ENCODE data around the gene DYNLT1.

Gene DYNLT1

DNA sequence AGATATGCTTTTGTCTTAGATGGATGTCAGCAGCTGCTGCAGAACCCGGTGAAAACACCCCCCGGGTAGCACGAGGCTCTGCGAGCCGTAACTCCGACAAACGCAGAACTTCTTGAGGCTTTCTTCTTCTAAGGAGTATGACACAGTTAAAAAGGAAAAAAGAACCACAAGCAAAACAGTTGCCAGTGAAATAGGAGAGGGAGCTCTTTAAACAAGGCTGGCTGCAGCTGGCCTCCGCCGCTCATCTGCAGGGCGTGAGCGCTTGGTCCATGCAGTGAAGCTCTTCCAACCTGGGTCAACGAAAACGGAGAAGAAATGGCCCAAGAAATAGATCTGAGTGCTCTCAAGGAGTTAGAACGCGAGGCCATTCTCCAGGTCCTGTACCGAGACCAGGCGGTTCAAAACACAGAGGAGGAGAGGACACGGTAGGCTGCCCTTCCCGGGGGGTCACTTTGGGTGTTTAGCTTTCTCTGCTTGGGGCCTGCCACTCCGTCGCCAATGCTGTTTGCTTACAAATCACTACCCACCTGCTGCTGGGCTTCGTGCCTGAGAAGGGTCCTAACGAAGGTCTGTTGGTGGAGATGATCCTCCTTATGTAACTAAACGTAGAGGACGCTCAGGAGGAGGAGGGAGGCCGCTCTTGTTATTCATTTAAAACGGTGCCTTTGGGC is 18.5 kb upstream of the DYNLT1 start:
- TF ChIP-seq FOXM1 (IDR thresholded peaks at IDR 0.05; ENCODE audit: borderline replicate concordance, low read depth) (no peak), CREB1 (IDR thresholded peaks at IDR 0.05; ENCODE audit: low read depth) (no peak), YY1 (IDR thresholded peaks at IDR 0.05; ENCODE audit: low read depth) (no peak), TEAD4 (IDR thresholded peaks at IDR 0.05) (no peak), TCF12 (IDR thresholded peaks at IDR 0.05; ENCODE audit: low read depth) (no peak), NFIC (IDR thresholded peaks at IDR 0.05) (no peak), CEBPB (IDR thresholded peaks at IDR 0.05) (no peak), RAD21 (IDR thresholded peaks at IDR 0.05; ENCODE audit: low read depth) (no peak), EGR1 (IDR thresholded peaks at IDR 0.05) (no peak)
- TF ChIP-seq, protein P1, sequence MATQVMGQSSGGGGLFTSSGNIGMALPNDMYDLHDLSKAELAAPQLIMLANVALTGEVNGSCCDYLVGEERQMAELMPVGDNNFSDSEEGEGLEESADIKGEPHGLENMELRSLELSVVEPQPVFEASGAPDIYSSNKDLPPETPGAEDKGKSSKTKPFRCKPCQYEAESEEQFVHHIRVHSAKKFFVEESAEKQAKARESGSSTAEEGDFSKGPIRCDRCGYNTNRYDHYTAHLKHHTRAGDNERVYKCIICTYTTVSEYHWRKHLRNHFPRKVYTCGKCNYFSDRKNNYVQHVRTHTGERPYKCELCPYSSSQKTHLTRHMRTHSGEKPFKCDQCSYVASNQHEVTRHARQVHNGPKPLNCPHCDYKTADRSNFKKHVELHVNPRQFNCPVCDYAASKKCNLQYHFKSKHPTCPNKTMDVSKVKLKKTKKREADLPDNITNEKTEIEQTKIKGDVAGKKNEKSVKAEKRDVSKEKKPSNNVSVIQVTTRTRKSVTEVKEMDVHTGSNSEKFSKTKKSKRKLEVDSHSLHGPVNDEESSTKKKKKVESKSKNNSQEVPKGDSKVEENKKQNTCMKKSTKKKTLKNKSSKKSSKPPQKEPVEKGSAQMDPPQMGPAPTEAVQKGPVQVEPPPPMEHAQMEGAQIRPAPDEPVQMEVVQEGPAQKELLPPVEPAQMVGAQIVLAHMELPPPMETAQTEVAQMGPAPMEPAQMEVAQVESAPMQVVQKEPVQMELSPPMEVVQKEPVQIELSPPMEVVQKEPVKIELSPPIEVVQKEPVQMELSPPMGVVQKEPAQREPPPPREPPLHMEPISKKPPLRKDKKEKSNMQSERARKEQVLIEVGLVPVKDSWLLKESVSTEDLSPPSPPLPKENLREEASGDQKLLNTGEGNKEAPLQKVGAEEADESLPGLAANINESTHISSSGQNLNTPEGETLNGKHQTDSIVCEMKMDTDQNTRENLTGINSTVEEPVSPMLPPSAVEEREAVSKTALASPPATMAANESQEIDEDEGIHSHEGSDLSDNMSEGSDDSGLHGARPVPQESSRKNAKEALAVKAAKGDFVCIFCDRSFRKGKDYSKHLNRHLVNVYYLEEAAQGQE (IDR thresholded peaks at IDR 0.05; ENCODE audit: low read depth), result no peak
- TF ChIP-seq, protein P2, sequence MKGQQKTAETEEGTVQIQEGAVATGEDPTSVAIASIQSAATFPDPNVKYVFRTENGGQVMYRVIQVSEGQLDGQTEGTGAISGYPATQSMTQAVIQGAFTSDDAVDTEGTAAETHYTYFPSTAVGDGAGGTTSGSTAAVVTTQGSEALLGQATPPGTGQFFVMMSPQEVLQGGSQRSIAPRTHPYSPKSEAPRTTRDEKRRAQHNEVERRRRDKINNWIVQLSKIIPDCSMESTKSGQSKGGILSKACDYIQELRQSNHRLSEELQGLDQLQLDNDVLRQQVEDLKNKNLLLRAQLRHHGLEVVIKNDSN (IDR thresholded peaks at IDR 0.05), result no peak

DNA sequence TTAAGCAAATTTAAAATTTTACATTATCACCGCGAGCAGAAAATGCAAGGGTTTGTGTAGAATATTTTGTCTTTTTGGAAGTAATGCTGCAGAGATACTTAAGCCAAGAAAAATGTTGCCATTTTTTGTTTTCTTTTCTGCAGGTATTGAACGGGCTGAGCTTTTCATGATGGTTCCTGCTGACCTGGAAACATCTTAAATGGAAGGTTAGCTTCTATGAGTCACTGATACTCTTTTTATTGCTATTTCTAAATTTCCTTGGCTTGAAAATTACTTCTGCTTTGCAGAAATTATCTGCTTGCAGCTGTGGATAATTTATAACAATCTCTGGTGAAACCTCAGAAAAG is 18.0 kb upstream of the DYNLT1 start:
- TF ChIP-seq TEAD4 (IDR thresholded peaks at IDR 0.05) (no peak), NFIC (IDR thresholded peaks at IDR 0.05) (no peak), RAD21 (IDR thresholded peaks at IDR 0.05; ENCODE audit: low read depth) (no peak), EP300 (IDR thresholded peaks at IDR 0.05; ENCODE audit: borderline replicate concordance) (no peak), TAF1 (IDR thresholded peaks at IDR 0.05; ENCODE audit: low read depth) (no peak), TCF12 (IDR thresholded peaks at IDR 0.05; ENCODE audit: low read depth) (no peak), ZBTB7A (IDR thresholded peaks at IDR 0.05; ENCODE audit: low read depth) (no peak), CREB1 (IDR thresholded peaks at IDR 0.05; ENCODE audit: low read depth) (no peak), YY1 (IDR thresholded peaks at IDR 0.05; ENCODE audit: low read depth) (no peak), CEBPB (IDR thresholded peaks at IDR 0.05) (no peak), FOXM1 (IDR thresholded peaks at IDR 0.05; ENCODE audit: borderline replicate concordance, low read depth) (no peak)
- TF ChIP-seq, protein P2 (IDR thresholded peaks at IDR 0.05), result no peak
- TF ChIP-seq, protein P1 (IDR thresholded peaks at IDR 0.05; ENCODE audit: low read depth), result no peak
- TF ChIP-seq, protein P3, sequence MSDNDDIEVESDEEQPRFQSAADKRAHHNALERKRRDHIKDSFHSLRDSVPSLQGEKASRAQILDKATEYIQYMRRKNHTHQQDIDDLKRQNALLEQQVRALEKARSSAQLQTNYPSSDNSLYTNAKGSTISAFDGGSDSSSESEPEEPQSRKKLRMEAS (IDR thresholded peaks at IDR 0.05), result no peak

DNA sequence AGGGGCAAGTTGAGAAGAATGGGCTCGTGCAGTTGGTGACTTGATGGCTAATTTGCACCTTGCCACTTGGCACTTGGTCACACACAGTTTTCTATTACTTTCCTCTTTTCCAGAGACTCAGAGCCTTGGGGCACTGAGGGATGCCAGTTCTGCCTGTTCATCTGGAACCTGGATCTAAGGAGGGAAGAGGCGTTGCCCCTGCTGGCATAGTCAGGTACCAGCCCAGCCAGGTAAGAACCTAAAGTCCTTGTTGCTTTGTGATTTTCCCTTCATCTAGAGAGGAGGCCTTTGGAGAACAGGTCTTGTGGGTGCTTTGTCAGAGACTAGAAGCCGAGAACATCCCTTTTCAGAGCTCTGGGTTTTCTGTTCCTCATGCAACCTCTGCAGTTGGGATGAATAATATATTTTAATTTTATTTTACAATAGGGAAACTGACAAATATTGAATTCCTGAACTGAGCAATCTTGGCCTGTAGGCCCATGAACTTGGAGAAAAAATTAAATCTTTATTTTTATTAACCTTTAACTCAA is 16.7 kb upstream of the DYNLT1 start:
- TF ChIP-seq TAF1 (IDR thresholded peaks at IDR 0.05; ENCODE audit: low read depth) (no peak), RAD21 (IDR thresholded peaks at IDR 0.05; ENCODE audit: low read depth) (no peak), YY1 (IDR thresholded peaks at IDR 0.05; ENCODE audit: low read depth) (no peak), EP300 (IDR thresholded peaks at IDR 0.05; ENCODE audit: borderline replicate concordance) (no peak), CREB1 (IDR thresholded peaks at IDR 0.05; ENCODE audit: low read depth) (no peak)

DNA sequence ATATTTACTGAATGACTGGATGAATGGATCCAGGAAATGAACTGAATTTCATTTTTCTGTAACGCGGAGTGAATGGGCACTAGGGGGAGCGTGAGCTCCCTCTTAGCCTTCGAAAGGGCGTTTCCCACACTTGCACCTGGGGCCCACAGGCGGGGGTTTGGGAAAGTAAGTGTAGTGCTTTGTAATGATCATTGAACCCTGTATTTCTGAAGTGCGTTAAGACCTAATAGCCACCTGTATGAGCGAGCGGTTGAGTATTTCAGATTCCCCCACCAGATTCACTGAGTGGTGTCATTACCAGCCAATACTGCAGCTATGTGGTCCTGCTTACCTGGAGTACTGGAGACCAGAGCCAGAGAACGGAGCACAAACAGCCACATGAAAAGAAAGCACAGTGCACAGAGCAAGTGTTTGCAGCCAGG is 15.8 kb upstream of the DYNLT1 start:
- TF ChIP-seq, protein P1 (IDR thresholded peaks at IDR 0.05; ENCODE audit: low read depth), result no peak
- TF ChIP-seq RAD21 (IDR thresholded peaks at IDR 0.05; ENCODE audit: low read depth) (peak; percentile 74), TAF1 (IDR thresholded peaks at IDR 0.05; ENCODE audit: low read depth) (no peak), FOXM1 (IDR thresholded peaks at IDR 0.05; ENCODE audit: borderline replicate concordance, low read depth) (no peak), CREB1 (IDR thresholded peaks at IDR 0.05; ENCODE audit: low read depth) (no peak), TEAD4 (IDR thresholded peaks at IDR 0.05) (no peak)
